ENCODE data around the gene SORCS3.

GRCh38 chr10:105042906-105043552 lies 401.9 kb downstream of the SORCS3 start:
- TF ChIP-seq, protein P1, sequence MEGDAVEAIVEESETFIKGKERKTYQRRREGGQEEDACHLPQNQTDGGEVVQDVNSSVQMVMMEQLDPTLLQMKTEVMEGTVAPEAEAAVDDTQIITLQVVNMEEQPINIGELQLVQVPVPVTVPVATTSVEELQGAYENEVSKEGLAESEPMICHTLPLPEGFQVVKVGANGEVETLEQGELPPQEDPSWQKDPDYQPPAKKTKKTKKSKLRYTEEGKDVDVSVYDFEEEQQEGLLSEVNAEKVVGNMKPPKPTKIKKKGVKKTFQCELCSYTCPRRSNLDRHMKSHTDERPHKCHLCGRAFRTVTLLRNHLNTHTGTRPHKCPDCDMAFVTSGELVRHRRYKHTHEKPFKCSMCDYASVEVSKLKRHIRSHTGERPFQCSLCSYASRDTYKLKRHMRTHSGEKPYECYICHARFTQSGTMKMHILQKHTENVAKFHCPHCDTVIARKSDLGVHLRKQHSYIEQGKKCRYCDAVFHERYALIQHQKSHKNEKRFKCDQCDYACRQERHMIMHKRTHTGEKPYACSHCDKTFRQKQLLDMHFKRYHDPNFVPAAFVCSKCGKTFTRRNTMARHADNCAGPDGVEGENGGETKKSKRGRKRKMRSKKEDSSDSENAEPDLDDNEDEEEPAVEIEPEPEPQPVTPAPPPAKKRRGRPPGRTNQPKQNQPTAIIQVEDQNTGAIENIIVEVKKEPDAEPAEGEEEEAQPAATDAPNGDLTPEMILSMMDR (IDR thresholded peaks at IDR 0.05) = no peak
- TF ChIP-seq POLR2A (IDR thresholded peaks at IDR 0.05) (no peak), POLR2AphosphoS5 (IDR thresholded peaks at IDR 0.05) (no peak)

All from sigmoid colon (tissue), 4 donors.